Smooth muscle cell (in vitro differentiated cells): ENCODE data around the gene SREK1IP1. TPM values are rescaled to one million over a fixed set of nuclear protein-coding genes. Genes with fewer than 3 reads are reported as not detected.
"Not testable (repeated sequence)": the region's sequence is repeated elsewhere in the genome, so short reads cannot be mapped to it uniquely, and the experiment has no call there.

Experiments used
- DNase-seq: peaks from one replicate; lab custom pipeline; 2025; ENCODE audit not compliant: unreplicated experiment; lab: John Stamatoyannopoulos, UW
- H2AFZ ChIP-seq: fragments of 200-600 bp; sonication (generic); 2 replicates; pipeline ENCODE4 v1.6.0; 2016; ENCODE audit warnings: antibody characterized with exemption, low read depth, mild to moderate bottlenecking
- H3F3A ChIP-seq: fragments of 200-600 bp; sonication (generic); 2 replicates; pipeline ENCODE4 v1.6.0; 2017; ENCODE audit warnings: antibody characterized with exemption, low read depth
- H3K27ac ChIP-seq: fragments of 200-600 bp; sonication (generic); 2 replicates; pipeline ENCODE4 v1.5.1; 2016; ENCODE audit warnings: low read depth, mild to moderate bottlenecking
- H3K27me3 ChIP-seq: fragments of 200-600 bp; sonication (generic); 2 replicates; pipeline ENCODE4 v1.6.1; 2016; ENCODE audit warnings: low read depth, mild to moderate bottlenecking
- H3K36me3 ChIP-seq: fragments of 200-600 bp; sonication (generic); 2 replicates; pipeline ENCODE4 v1.5.1; 2016; ENCODE audit warnings: low read depth
- H3K4me1 ChIP-seq: fragments of 200-600 bp; sonication (generic); 2 replicates; pipeline ENCODE4 v1.5.1; 2016; ENCODE audit warnings: low read depth
- H3K4me2 ChIP-seq: fragments of 200-600 bp; sonication (generic); 2 replicates; pipeline ENCODE4 v1.6.0; 2016; ENCODE audit warnings: mild to moderate bottlenecking
- H3K4me3 ChIP-seq: fragments of 200-600 bp; sonication (generic); 2 replicates; pipeline ENCODE4 v1.5.1; 2016; ENCODE audit warnings: mild to moderate bottlenecking
- H3K79me2 ChIP-seq: fragments of 200-600 bp; sonication (generic); 2 replicates; pipeline ENCODE4 v1.6.0; 2016; ENCODE audit warnings: low read depth, mild to moderate bottlenecking
- H3K9ac ChIP-seq: fragments of 200-600 bp; sonication (generic); 2 replicates; pipeline ENCODE4 v1.6.0; 2016; ENCODE audit warnings: low read depth
- H3K9me3 ChIP-seq: fragments of 200-600 bp; sonication (generic); replicated peaks from 2 replicates; pipeline ENCODE4 v1.5.1; 2016; ENCODE audit warnings: low read depth
- H4K20me1 ChIP-seq: fragments of 200-600 bp; sonication (generic); 2 replicates; pipeline ENCODE4 v1.6.0; 2016; ENCODE audit warnings: low read depth
- WGBS: methylation state at CpG from one replicate; pipeline ENCODE4 v1.1.7; 2016; ENCODE audit warnings: low lambda C conversion rate; 5-methylcytosine and 5-hydroxymethylcytosine counted together
- polyA plus RNA-seq: library from polyadenylated mRNA; unstranded; fragments of >200 nt; fragmentation: Nextera tagmentation; extraction: Ambion mirVana; gene quantifications from 2 replicates; pipeline ENCODE4 v1.2.1, GENCODE V29; 2016
- total RNA-seq: library from RNA; depleted of rRNA; stranded (reverse); fragments of >200 nt; gene quantifications from 2 replicates; pipeline ENCODE4 v1.2.3, GENCODE V29; 2014
- TF ChIP-seq, protein P1 (sequence below): fragments of 200-600 bp; sonication (generic); IDR thresholded peaks from 2 replicates; pipeline ENCODE4 v1.5.1; 2017; ENCODE audit warnings: borderline replicate concordance, mild to moderate bottlenecking, antibody characterized with exemption; ENCODE audit not compliant: insufficient read depth, poor library complexity, severe bottlenecking

Gene SREK1IP1
- total and polyA plus RNA-seq, 2 experiments from 2014 or later = 21.7 to 36.5 TPM

DNA sequence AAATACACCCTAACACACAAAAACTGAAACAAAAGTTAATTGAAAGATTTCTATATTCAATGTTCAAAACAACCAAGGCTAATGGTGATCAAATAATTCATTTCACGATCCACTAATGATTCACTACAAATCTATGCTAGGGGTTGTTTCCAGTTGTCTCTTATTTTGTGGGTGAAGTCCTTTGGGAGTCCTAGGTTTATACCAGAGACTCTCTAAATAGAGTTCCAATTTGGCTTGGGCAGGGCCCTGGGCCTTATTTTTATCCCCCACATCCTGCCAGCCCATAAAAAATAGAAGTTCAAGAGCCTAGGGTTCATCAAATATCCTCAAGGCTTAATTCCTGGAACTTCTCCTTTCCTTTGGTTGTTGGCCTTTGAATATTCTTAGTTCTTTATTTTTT lies 26.1 kb downstream of the SREK1IP1 start:
- peaks cover 24% of the 10 kb centered on the region for H3K79me2 ChIP-seq
- no peaks in the 10 kb centered on the region for H3K4me1 ChIP-seq
- no peaks in the 10 kb centered on the region for H3K9me3 ChIP-seq
- H3K27ac ChIP-seq = no peak overlapping the region
- no peak overlapping the region for H3K9ac ChIP-seq
- WGBS = 94% methylated on average over 1 of the region's 1 CpG
- H2AFZ ChIP-seq = no peak overlapping the region
- TF ChIP-seq, protein P1, sequence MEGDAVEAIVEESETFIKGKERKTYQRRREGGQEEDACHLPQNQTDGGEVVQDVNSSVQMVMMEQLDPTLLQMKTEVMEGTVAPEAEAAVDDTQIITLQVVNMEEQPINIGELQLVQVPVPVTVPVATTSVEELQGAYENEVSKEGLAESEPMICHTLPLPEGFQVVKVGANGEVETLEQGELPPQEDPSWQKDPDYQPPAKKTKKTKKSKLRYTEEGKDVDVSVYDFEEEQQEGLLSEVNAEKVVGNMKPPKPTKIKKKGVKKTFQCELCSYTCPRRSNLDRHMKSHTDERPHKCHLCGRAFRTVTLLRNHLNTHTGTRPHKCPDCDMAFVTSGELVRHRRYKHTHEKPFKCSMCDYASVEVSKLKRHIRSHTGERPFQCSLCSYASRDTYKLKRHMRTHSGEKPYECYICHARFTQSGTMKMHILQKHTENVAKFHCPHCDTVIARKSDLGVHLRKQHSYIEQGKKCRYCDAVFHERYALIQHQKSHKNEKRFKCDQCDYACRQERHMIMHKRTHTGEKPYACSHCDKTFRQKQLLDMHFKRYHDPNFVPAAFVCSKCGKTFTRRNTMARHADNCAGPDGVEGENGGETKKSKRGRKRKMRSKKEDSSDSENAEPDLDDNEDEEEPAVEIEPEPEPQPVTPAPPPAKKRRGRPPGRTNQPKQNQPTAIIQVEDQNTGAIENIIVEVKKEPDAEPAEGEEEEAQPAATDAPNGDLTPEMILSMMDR = no peak
- no peak for DNase-seq
- peaks cover 53% of the 10 kb centered on the region for H4K20me1 ChIP-seq
- peaks cover 4% of the 10 kb centered on the region for H3K36me3 ChIP-seq
- H3K27me3 ChIP-seq = no peaks in the 10 kb centered on the region
- H3K4me2 ChIP-seq = no peak overlapping the region
- H3F3A ChIP-seq = no peaks in the 10 kb centered on the region
- H3K4me3 ChIP-seq = no peak overlapping the region

DNA sequence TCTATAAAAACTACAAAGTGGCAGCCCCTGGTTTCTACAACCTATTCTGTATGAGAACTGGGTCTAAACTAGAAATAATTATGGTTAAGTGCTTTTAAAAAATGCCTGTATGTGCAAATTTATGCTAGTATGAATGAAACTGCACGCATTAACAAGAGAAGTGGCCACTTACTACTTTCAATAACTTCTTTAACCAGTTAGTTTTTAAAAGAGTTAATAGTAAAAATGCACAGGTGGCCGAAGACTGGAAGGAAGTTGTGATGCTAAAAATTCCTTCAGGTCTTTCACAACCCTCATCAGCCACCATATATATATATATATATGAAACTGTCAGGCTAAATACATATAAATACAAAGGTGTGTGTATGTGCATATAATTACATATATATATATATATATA lies 41.3 kb downstream of the SREK1IP1 start:
- H3K4me1 ChIP-seq = no peaks in the 10 kb centered on the region
- TF ChIP-seq, protein P1 = no peak
- H3K9ac ChIP-seq = no peak overlapping the region
- peaks cover 22% of the 10 kb centered on the region for H4K20me1 ChIP-seq
- H3K4me2 ChIP-seq = no peak overlapping the region
- DNase-seq = no peak
- peaks cover 8% of the 10 kb centered on the region for H3K36me3 ChIP-seq
- H2AFZ ChIP-seq = no peak overlapping the region
- 94% methylated on average over 2 of the region's 2 CpGs for WGBS
- peaks cover 5% of the 10 kb centered on the region for H3K79me2 ChIP-seq
- no peaks in the 10 kb centered on the region for H3K27me3 ChIP-seq
- H3K4me3 ChIP-seq = no peak overlapping the region
- no peak overlapping the region for H3K27ac ChIP-seq
- no peaks in the 10 kb centered on the region for H3K9me3 ChIP-seq
- H3F3A ChIP-seq = no peaks in the 10 kb centered on the region

DNA sequence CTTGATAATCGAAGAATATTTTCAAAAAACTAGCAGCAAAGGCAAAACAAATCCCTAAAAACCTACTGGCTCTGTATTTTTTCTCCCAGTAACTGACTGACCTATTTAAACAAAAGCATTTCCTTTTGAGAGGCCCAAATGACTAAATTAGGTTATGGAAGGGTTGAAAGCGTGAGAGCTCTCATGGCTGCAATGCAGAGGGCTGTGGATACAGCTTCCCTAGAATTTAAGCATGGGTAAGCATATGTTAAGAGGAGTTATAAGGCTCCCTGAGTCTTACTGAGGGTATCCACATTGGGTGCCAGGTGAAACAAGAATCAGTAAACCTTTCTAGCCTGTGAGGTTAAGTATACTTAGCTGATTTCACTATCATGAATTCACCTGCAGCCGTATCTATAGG lies 45.9 kb downstream of the SREK1IP1 start:
- TF ChIP-seq, protein P1 = no peak
- H3K4me2 ChIP-seq = no peak overlapping the region
- no peaks in the 10 kb centered on the region for H3F3A ChIP-seq
- H3K9me3 ChIP-seq = no peaks in the 10 kb centered on the region
- no peak overlapping the region for H2AFZ ChIP-seq
- no peaks in the 10 kb centered on the region for H3K4me1 ChIP-seq
- H4K20me1 ChIP-seq = no peaks in the 10 kb centered on the region
- no peak overlapping the region for H3K27ac ChIP-seq
- H3K9ac ChIP-seq = no peak overlapping the region
- no peaks in the 10 kb centered on the region for H3K27me3 ChIP-seq
- 98% methylated on average over 3 of the region's 3 CpGs for WGBS
- peaks cover 8% of the 10 kb centered on the region for H3K36me3 ChIP-seq
- H3K79me2 ChIP-seq = no peaks in the 10 kb centered on the region
- DNase-seq = no peak
- no peak overlapping the region for H3K4me3 ChIP-seq

DNA sequence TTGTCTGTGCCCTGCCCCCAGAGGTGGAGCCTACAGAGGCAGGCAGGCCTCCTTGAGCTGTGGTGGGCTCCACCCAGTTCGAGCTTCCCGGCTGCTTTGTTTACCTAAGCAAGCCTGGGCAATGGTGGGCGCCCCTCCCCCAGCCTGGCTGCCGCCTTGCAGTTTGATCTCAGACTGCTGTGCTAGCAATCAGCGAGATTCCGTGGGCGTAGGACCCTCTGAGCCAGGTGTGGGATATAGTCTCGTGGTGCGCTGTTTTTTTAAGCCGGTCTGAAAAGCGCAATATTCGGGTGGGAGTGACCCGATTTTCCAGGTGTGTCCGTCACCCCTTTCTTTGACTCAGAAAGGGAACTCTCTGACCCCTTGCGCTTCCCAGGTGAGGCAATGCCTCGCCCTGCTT lies 54.0 kb downstream of the SREK1IP1 start:
- not testable (repeated sequence) for H3K36me3 ChIP-seq, H3K9ac ChIP-seq, H3K79me2 ChIP-seq, H3K27ac ChIP-seq, DNase-seq, H4K20me1 ChIP-seq, H3K4me3 ChIP-seq, H3K9me3 ChIP-seq, H2AFZ ChIP-seq, H3F3A ChIP-seq, H3K4me1 ChIP-seq, H3K4me2 ChIP-seq, H3K27me3 ChIP-seq
- WGBS = 92% methylated on average over 14 of the region's 16 CpGs
